HUES48 (cell line): ENCODE measurements around the gene RERE.
"Not testable (repeated sequence)": the region's sequence is repeated elsewhere in the genome, so short reads cannot be mapped to it uniquely, and the experiment has no call there.

Source experiments
- H3K27ac ChIP-seq: one replicate; pipeline ENCODE4 v1.7.0; 2013; ENCODE audit warnings: low read depth, low read length, inconsistent platforms
- H3K27me3 ChIP-seq: 2 replicates; pipeline ENCODE4 v1.6.1; 2013; ENCODE audit warnings: mild to moderate bottlenecking, low read length; ENCODE audit not compliant: control insufficient read depth, insufficient read depth
- H3K36me3 ChIP-seq: 2 replicates; pipeline ENCODE4 v1.6.1; 2013; ENCODE audit warnings: low read length; ENCODE audit not compliant: control insufficient read depth, insufficient read depth
- H3K4me1 ChIP-seq: 2 replicates; pipeline ENCODE4 v1.6.1; 2013; ENCODE audit warnings: mild to moderate bottlenecking, low read length; ENCODE audit not compliant: control insufficient read depth, insufficient read depth
- H3K4me3 ChIP-seq: 2 replicates; pipeline ENCODE4 v1.5.1; 2013; ENCODE audit warnings: mild to moderate bottlenecking, low read depth, low read length
- H3K9ac ChIP-seq: 2 replicates; pipeline ENCODE4 v1.6.1; 2013; ENCODE audit warnings: mild to moderate bottlenecking, low read depth, low read length, moderate library complexity
- H3K9me3 ChIP-seq: 2 replicates; pipeline ENCODE4 v1.6.1; 2013; ENCODE audit warnings: low read length; ENCODE audit not compliant: control insufficient read depth, insufficient read depth

RERE gene

GRCh38 chr1:8602471-8603219, 214.8 kb downstream of the RERE start:
- no peak overlapping the region for H3K9ac ChIP-seq
- no peak overlapping the region for H3K27ac ChIP-seq
- no peaks in the 10 kb centered on the region for H3K9me3 ChIP-seq
- H3K4me3 ChIP-seq, result no peak overlapping the region
- H3K27me3 ChIP-seq, result no peaks in the 10 kb centered on the region
- H3K36me3 ChIP-seq, result peaks cover 11% of the 10 kb centered on the region
- H3K4me1 ChIP-seq, result peaks cover 34% of the 10 kb centered on the region

- no peak overlapping the region for H3K4me3 ChIP-seq
- H3K36me3 ChIP-seq, result peaks cover 14% of the 10 kb centered on the region
- H3K9me3 ChIP-seq, result no peaks in the 10 kb centered on the region
- H3K4me1 ChIP-seq, result peaks cover 34% of the 10 kb centered on the region
- H3K27ac ChIP-seq, result no peak overlapping the region
- H3K9ac ChIP-seq, result no peak overlapping the region
- no peaks in the 10 kb centered on the region for H3K27me3 ChIP-seq
Measured at GRCh38 chr1:8600336-8600735, 217.1 kb downstream of the RERE start.

- Histone ChIP-seq H3K9me3 (no peaks in the 10 kb centered on the region), H3K9ac (no peak overlapping the region), H3K4me1 (peaks cover 32% of the 10 kb centered on the region), H3K4me3 (no peak overlapping the region), H3K36me3 (peaks cover 14% of the 10 kb centered on the region), H3K27ac (no peak overlapping the region), H3K27me3 (no peaks in the 10 kb centered on the region)
Measured at GRCh38 chr1:8599646-8600212, 217.7 kb downstream of the RERE start.

- peaks cover 12% of the 10 kb centered on the region for H3K36me3 ChIP-seq
Measured at GRCh38 chr1:8598783-8599182, 218.7 kb downstream of the RERE start.

GRCh38 chr1:8598060-8598724, 219.2 kb downstream of the RERE start:
- peak overlapping the region; percentile 27 for H3K27ac ChIP-seq
- H3K9me3 ChIP-seq, result no peaks in the 10 kb centered on the region
- H3K36me3 ChIP-seq, result peaks cover 8% of the 10 kb centered on the region

More at GRCh38 chr1:8598783-8599182, 218.7 kb downstream of the RERE start:
- H3K27me3 ChIP-seq, result no peaks in the 10 kb centered on the region
- H3K27ac ChIP-seq, result peak overlapping the region; percentile 27
- no peak overlapping the region for H3K4me3 ChIP-seq
- H3K4me1 ChIP-seq, result peaks cover 25% of the 10 kb centered on the region
- no peaks in the 10 kb centered on the region for H3K9me3 ChIP-seq
- no peak overlapping the region for H3K9ac ChIP-seq

GRCh38 chr1:8597455-8597854, 220.0 kb downstream of the RERE start:
- H3K4me3 ChIP-seq, result no peak overlapping the region
- H3K27ac ChIP-seq, result no peak overlapping the region
- no peak overlapping the region for H3K9ac ChIP-seq
- H3K36me3 ChIP-seq, result peaks cover 8% of the 10 kb centered on the region
- H3K27me3 ChIP-seq, result no peaks in the 10 kb centered on the region
- H3K9me3 ChIP-seq, result no peaks in the 10 kb centered on the region
- peaks cover 34% of the 10 kb centered on the region for H3K4me1 ChIP-seq

More at GRCh38 chr1:8598060-8598724, 219.2 kb downstream of the RERE start:
- no peak overlapping the region for H3K9ac ChIP-seq
- no peak overlapping the region for H3K4me3 ChIP-seq
- no peaks in the 10 kb centered on the region for H3K27me3 ChIP-seq
- peaks cover 28% of the 10 kb centered on the region for H3K4me1 ChIP-seq

- no peak overlapping the region for H3K27ac ChIP-seq
- peaks cover 8% of the 10 kb centered on the region for H3K36me3 ChIP-seq
- no peaks in the 10 kb centered on the region for H3K27me3 ChIP-seq
- H3K4me1 ChIP-seq, result peaks cover 48% of the 10 kb centered on the region
- no peaks in the 10 kb centered on the region for H3K9me3 ChIP-seq
- no peak overlapping the region for H3K4me3 ChIP-seq
- no peak overlapping the region for H3K9ac ChIP-seq
Measured at GRCh38 chr1:8595941-8596340, 221.5 kb downstream of the RERE start.

GRCh38 chr1:8595332-8595731, 222.1 kb downstream of the RERE start:
- Histone ChIP-seq H3K9me3 (no peaks in the 10 kb centered on the region), H3K36me3 (peaks cover 8% of the 10 kb centered on the region), H3K9ac (no peak overlapping the region), H3K4me3 (no peak overlapping the region), H3K27ac (no peak overlapping the region), H3K27me3 (no peaks in the 10 kb centered on the region), H3K4me1 (peaks cover 48% of the 10 kb centered on the region)

- H3K9me3 ChIP-seq, H3K27me3 ChIP-seq, H3K9ac ChIP-seq, H3K4me3 ChIP-seq, H3K36me3 ChIP-seq, H3K27ac ChIP-seq: not testable (repeated sequence)
- peaks cover 31% of the 10 kb centered on the region for H3K4me1 ChIP-seq
Measured at GRCh38 chr1:8593292-8593691, 224.1 kb downstream of the RERE start.

- H3K9ac ChIP-seq, result no peak overlapping the region
- H3K27me3 ChIP-seq, result no peaks in the 10 kb centered on the region
- peaks cover 40% of the 10 kb centered on the region for H3K4me1 ChIP-seq
- no peaks in the 10 kb centered on the region for H3K9me3 ChIP-seq
- no peak overlapping the region for H3K4me3 ChIP-seq
- H3K27ac ChIP-seq, result peak overlapping the region; percentile 35
- H3K36me3 ChIP-seq, result no peaks in the 10 kb centered on the region
Measured at GRCh38 chr1:8591569-8591968, 225.9 kb downstream of the RERE start.

- H3K27ac ChIP-seq, result peak overlapping the region; percentile 28
- peaks cover 40% of the 10 kb centered on the region for H3K4me1 ChIP-seq
- 0 out of 2 replicates have a peak, but pooled peaks cover 3% of the 10 kb centered on the region for H3K36me3 ChIP-seq
- no peaks in the 10 kb centered on the region for H3K9me3 ChIP-seq
- H3K9ac ChIP-seq, result no peak overlapping the region
- no peaks in the 10 kb centered on the region for H3K27me3 ChIP-seq
- H3K4me3 ChIP-seq, result no peak overlapping the region
Measured at GRCh38 chr1:8590721-8591351, 226.6 kb downstream of the RERE start.
